HEK293 (cell line): ENCODE measurements around the gene SERPINA1.

Experiments
- CTCF ChIA-PET: fragments of 350-600 bp; formaldehyde crosslinking; extraction: SDS; loops from one replicate; lab custom pipeline; 2021; ENCODE audit warnings: antibody characterized with exemption; lab: Yijun Ruan, JAX
- POLR2A ChIA-PET: fragments of 300-600 bp; formaldehyde crosslinking; extraction: SDS; loops from one replicate; lab custom pipeline; 2020; ENCODE audit warnings: antibody characterized with exemption, inconsistent platforms; lab: Yijun Ruan, JAX
- H3K27ac ChIP-seq: fragments of 200-500 bp; sonication (Bioruptor generic); 2 replicates; pipeline ENCODE4 v1.5.1; 2014; ENCODE audit warnings: low read depth, low read length, control low read depth, inconsistent platforms; ENCODE audit errors: extremely low read depth
- H3K36me3 ChIP-seq, 2 experiments: fragments of 200-500 bp in 1 of 2; sonication (Bioruptor generic) in 1 of 2; 1 replicate in 1 of 2; 2 replicates in 1 of 2; pipeline ENCODE4 v1.5.1; 2014 to 2017; ENCODE audit warnings: inconsistent platforms in 2 of 2, low read length in 2 of 2; ENCODE audit not compliant: control insufficient read depth in 2 of 2, insufficient read depth in 1 of 2
- H3K4me1 ChIP-seq: fragments of 200-500 bp; sonication (Bioruptor generic); 2 replicates; pipeline ENCODE4 v1.5.1; 2014; ENCODE audit warnings: mild to moderate bottlenecking, low read length, inconsistent platforms; ENCODE audit not compliant: control insufficient read depth, insufficient read depth
- H3K4me3 ChIP-seq: 2 replicates; pipeline ENCODE4 v1.5.1; 2011; ENCODE audit warnings: low read depth, mild to moderate bottlenecking, control low read depth, low read length, moderate library complexity
- H3K9me3 ChIP-seq: fragments of 200-500 bp; sonication (Bioruptor generic); 2 replicates; pipeline ENCODE4 v1.5.1; 2014; ENCODE audit warnings: low read depth, low read length, inconsistent platforms; ENCODE audit not compliant: control insufficient read depth, insufficient read depth
- KLF8 ChIP-seq: fragments of 450-650 bp; formaldehyde crosslinking; IDR thresholded peaks from 2 replicates; pipeline ENCODE4 v1.5.1; 2016; ENCODE audit warnings: missing biosample characterization, missing genetic modification characterization
- ZBTB1 ChIP-seq: fragments of 450-650 bp; formaldehyde crosslinking; IDR thresholded peaks from 2 replicates; pipeline ENCODE4 v1.5.1; 2016; ENCODE audit warnings: missing biosample characterization, missing genetic modification characterization
- ZFP41 ChIP-seq: fragments of 450-650 bp; formaldehyde crosslinking; IDR thresholded peaks from 2 replicates; pipeline ENCODE4 v1.5.1; 2016; ENCODE audit warnings: missing biosample characterization, missing genetic modification characterization, borderline replicate concordance
- ZNF239 ChIP-seq: fragments of 450-650 bp; formaldehyde crosslinking; IDR thresholded peaks from 2 replicates; pipeline ENCODE4 v1.5.1; 2016; ENCODE audit warnings: missing biosample characterization, missing genetic modification characterization
- ZNF266 ChIP-seq: fragments of 450-650 bp; formaldehyde crosslinking; IDR thresholded peaks from 2 replicates; pipeline ENCODE4 v1.5.1; 2016; ENCODE audit warnings: missing biosample characterization, missing genetic modification characterization, low read depth
- ZNF394 ChIP-seq: fragments of 450-650 bp; formaldehyde crosslinking; IDR thresholded peaks from 2 replicates; pipeline ENCODE4 v1.5.1; 2016; ENCODE audit warnings: missing biosample characterization, missing genetic modification characterization, mild to moderate bottlenecking, moderate library complexity, borderline replicate concordance
- ZNF433 ChIP-seq: fragments of 450-650 bp; formaldehyde crosslinking; IDR thresholded peaks from 2 replicates; pipeline ENCODE4 v1.5.1; 2016; ENCODE audit warnings: missing biosample characterization, missing genetic modification characterization, low read depth
- ZNF521 ChIP-seq: fragments of 450-650 bp; formaldehyde crosslinking; IDR thresholded peaks from 2 replicates; pipeline ENCODE4 v1.5.1; 2017; ENCODE audit warnings: missing biosample characterization, mild to moderate bottlenecking, missing genetic modification characterization
- ZNF555 ChIP-seq: fragments of 450-650 bp; formaldehyde crosslinking; conservative IDR thresholded peaks from 2 replicates; pipeline ENCODE4 v1.5.1; 2017; ENCODE audit warnings: missing biosample characterization, mild to moderate bottlenecking, missing genetic modification characterization, inconsistent platforms
- ZNF571 ChIP-seq: fragments of 450-650 bp; formaldehyde crosslinking; IDR thresholded peaks from 2 replicates; pipeline ENCODE4 v1.5.0; 2017; ENCODE audit warnings: missing biosample characterization, missing genetic modification characterization
- ZNF626 ChIP-seq: fragments of 450-650 bp; sonication (Bioruptor Pico); formaldehyde crosslinking; IDR thresholded peaks from 2 replicates; pipeline ENCODE4 v1.5.1; 2018; ENCODE audit warnings: missing biosample characterization, missing genetic modification characterization, inconsistent platforms
- ZNF830 ChIP-seq: fragments of 450-650 bp; IDR thresholded peaks from 2 replicates; pipeline ENCODE4 v1.5.0; 2018; ENCODE audit warnings: missing biosample characterization, missing genetic modification characterization, low read depth, mild to moderate bottlenecking, moderate library complexity
- ZSCAN23 ChIP-seq: fragments of 450-650 bp; formaldehyde crosslinking; IDR thresholded peaks from 2 replicates; pipeline ENCODE4 v1.5.1; 2016; ENCODE audit warnings: missing biosample characterization, missing genetic modification characterization
- TF ChIP-seq, protein P1 (sequence below): fragments of 450-650 bp; formaldehyde crosslinking; IDR thresholded peaks from 2 replicates; pipeline ENCODE4 v1.5.1; 2017; ENCODE audit warnings: missing biosample characterization, missing genetic modification characterization
- TF ChIP-seq, protein P2 (sequence below): fragments of 450-650 bp; formaldehyde crosslinking; IDR thresholded peaks from 2 replicates; pipeline ENCODE4 v1.5.1; 2016; ENCODE audit warnings: missing biosample characterization, missing genetic modification characterization
- TF ChIP-seq, protein P3 (sequence below): fragments of 450-650 bp; formaldehyde crosslinking; IDR thresholded peaks from 2 replicates; pipeline ENCODE4 v1.5.1; 2016; ENCODE audit warnings: missing biosample characterization, missing genetic modification characterization
- TF ChIP-seq, protein P4 (sequence below): fragments of 450-650 bp; formaldehyde crosslinking; IDR thresholded peaks from 2 replicates; pipeline ENCODE4 v1.5.1; 2016; ENCODE audit warnings: missing biosample characterization, missing genetic modification characterization
- TF ChIP-seq, protein P5 (sequence below): fragments of 450-650 bp; formaldehyde crosslinking; IDR thresholded peaks from 2 replicates; pipeline ENCODE4 v1.5.1; 2017; ENCODE audit warnings: missing biosample characterization, missing genetic modification characterization

Gene SERPINA1

DNA sequence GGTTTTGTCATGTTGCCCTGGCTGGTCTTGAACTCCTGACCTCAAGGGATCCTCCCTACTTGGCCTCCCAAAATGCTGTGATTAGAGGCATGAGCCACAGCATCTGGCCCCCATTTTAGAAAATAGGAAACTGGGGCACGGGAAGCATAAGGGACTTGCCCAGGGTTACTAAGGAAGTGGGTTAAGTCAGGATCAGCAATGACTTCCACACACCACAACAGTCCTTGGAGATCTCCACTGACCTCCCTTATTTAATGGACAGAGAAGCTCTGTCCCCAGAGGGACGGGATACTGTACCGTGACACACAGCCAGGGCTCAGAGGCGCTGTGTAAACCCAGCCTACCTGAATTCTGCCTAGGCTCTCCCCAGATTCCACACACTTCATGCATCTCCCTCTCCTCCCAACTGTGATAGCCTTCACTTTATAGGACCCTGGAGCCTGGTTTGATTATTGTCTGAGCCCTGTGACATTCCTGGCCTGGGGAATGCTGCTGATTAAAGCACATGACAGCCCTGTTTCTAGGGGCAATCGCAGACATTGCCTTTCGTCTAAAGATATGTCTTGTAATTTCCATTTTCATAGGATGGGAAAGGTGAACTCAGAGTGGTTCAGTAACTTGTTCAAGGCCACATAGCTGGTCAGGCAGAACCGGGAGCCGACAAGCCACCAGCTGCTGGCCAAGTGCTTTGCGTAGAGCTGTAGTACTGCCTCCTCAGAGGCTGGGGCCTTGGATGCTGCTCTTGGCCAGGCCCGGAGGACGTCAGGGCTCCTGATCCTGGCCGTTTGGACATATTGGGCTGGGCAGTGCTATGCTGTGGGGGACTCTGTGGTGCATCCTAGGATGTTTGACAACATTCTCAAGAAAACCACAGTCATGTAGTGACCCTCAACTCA, 20.8 kb downstream of the SERPINA1 start:
- ChIA-PET CTCF (no interaction called here), POLR2A (no interaction called here)
- Histone ChIP-seq H3K9me3 (no peaks in the 10 kb centered on the region), H3K27ac (no peak overlapping the region), H3K4me3 (no peak overlapping the region), H3K36me3 (no peaks in the 10 kb centered on the region), H3K4me1 (no peaks in the 10 kb centered on the region)
- no peak for TF ChIP-seq ZNF433 (tag by site-specific recombination)
- TF ChIP-seq ZNF266 (tag by site-specific recombination) = no peak
- TF ChIP-seq ZNF521 (tag by site-specific recombination) = no peak
- TF ChIP-seq ZNF394 (tag by site-specific recombination) = no peak
- TF ChIP-seq ZBTB1 (tag by site-specific recombination) = no peak
- no peak for TF ChIP-seq ZNF626
- no peak for TF ChIP-seq ZNF555 (tag by site-specific recombination)
- no peak for TF ChIP-seq KLF8 (tag by site-specific recombination)
- no peak for TF ChIP-seq ZNF830 (tag by site-specific recombination)
- TF ChIP-seq, protein P1, sequence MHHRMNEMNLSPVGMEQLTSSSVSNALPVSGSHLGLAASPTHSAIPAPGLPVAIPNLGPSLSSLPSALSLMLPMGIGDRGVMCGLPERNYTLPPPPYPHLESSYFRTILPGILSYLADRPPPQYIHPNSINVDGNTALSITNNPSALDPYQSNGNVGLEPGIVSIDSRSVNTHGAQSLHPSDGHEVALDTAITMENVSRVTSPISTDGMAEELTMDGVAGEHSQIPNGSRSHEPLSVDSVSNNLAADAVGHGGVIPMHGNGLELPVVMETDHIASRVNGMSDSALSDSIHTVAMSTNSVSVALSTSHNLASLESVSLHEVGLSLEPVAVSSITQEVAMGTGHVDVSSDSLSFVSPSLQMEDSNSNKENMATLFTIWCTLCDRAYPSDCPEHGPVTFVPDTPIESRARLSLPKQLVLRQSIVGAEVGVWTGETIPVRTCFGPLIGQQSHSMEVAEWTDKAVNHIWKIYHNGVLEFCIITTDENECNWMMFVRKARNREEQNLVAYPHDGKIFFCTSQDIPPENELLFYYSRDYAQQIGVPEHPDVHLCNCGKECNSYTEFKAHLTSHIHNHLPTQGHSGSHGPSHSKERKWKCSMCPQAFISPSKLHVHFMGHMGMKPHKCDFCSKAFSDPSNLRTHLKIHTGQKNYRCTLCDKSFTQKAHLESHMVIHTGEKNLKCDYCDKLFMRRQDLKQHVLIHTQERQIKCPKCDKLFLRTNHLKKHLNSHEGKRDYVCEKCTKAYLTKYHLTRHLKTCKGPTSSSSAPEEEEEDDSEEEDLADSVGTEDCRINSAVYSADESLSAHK (tag by site-specific recombination) = no peak
- TF ChIP-seq, protein P2, sequence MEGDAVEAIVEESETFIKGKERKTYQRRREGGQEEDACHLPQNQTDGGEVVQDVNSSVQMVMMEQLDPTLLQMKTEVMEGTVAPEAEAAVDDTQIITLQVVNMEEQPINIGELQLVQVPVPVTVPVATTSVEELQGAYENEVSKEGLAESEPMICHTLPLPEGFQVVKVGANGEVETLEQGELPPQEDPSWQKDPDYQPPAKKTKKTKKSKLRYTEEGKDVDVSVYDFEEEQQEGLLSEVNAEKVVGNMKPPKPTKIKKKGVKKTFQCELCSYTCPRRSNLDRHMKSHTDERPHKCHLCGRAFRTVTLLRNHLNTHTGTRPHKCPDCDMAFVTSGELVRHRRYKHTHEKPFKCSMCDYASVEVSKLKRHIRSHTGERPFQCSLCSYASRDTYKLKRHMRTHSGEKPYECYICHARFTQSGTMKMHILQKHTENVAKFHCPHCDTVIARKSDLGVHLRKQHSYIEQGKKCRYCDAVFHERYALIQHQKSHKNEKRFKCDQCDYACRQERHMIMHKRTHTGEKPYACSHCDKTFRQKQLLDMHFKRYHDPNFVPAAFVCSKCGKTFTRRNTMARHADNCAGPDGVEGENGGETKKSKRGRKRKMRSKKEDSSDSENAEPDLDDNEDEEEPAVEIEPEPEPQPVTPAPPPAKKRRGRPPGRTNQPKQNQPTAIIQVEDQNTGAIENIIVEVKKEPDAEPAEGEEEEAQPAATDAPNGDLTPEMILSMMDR (tag by site-specific recombination) = no peak
- no peak for TF ChIP-seq ZFP41 (tag by site-specific recombination)
- no peak for TF ChIP-seq ZSCAN23 (tag by site-specific recombination)
- no peak for TF ChIP-seq ZNF239
- TF ChIP-seq, protein P3, sequence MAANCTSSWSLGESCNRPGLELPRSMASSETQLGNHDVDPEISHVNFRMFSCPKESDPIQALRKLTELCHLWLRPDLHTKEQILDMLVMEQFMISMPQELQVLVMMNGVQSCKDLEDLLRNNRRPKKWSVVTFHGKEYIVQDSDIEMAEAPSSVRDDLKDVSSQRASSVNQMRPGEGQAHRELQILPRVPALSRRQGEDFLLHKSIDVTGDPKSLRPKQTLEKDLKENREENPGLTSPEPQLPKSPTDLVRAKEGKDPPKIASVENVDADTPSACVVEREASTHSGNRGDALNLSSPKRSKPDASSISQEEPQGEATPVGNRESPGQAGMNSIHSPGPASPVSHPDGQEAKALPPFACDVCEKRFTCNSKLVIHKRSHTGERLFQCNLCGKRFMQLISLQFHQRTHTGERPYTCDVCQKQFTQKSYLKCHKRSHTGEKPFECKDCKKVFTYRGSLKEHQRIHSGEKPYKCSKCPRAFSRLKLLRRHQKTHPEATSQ = no peak
- TF ChIP-seq, protein P4, sequence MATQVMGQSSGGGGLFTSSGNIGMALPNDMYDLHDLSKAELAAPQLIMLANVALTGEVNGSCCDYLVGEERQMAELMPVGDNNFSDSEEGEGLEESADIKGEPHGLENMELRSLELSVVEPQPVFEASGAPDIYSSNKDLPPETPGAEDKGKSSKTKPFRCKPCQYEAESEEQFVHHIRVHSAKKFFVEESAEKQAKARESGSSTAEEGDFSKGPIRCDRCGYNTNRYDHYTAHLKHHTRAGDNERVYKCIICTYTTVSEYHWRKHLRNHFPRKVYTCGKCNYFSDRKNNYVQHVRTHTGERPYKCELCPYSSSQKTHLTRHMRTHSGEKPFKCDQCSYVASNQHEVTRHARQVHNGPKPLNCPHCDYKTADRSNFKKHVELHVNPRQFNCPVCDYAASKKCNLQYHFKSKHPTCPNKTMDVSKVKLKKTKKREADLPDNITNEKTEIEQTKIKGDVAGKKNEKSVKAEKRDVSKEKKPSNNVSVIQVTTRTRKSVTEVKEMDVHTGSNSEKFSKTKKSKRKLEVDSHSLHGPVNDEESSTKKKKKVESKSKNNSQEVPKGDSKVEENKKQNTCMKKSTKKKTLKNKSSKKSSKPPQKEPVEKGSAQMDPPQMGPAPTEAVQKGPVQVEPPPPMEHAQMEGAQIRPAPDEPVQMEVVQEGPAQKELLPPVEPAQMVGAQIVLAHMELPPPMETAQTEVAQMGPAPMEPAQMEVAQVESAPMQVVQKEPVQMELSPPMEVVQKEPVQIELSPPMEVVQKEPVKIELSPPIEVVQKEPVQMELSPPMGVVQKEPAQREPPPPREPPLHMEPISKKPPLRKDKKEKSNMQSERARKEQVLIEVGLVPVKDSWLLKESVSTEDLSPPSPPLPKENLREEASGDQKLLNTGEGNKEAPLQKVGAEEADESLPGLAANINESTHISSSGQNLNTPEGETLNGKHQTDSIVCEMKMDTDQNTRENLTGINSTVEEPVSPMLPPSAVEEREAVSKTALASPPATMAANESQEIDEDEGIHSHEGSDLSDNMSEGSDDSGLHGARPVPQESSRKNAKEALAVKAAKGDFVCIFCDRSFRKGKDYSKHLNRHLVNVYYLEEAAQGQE (tag by site-specific recombination) = no peak
- TF ChIP-seq, protein P5, sequence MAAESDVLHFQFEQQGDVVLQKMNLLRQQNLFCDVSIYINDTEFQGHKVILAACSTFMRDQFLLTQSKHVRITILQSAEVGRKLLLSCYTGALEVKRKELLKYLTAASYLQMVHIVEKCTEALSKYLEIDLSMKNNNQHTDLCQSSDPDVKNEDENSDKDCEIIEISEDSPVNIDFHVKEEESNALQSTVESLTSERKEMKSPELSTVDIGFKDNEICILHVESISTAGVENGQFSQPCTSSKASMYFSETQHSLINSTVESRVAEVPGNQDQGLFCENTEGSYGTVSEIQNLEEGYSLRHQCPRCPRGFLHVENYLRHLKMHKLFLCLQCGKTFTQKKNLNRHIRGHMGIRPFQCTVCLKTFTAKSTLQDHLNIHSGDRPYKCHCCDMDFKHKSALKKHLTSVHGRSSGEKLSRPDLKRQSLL (tag by site-specific recombination) = no peak
- no peak for TF ChIP-seq ZNF571 (tag by site-specific recombination)
